ENCODE data around the gene KIF19.

The KIF19 gene

DNA sequence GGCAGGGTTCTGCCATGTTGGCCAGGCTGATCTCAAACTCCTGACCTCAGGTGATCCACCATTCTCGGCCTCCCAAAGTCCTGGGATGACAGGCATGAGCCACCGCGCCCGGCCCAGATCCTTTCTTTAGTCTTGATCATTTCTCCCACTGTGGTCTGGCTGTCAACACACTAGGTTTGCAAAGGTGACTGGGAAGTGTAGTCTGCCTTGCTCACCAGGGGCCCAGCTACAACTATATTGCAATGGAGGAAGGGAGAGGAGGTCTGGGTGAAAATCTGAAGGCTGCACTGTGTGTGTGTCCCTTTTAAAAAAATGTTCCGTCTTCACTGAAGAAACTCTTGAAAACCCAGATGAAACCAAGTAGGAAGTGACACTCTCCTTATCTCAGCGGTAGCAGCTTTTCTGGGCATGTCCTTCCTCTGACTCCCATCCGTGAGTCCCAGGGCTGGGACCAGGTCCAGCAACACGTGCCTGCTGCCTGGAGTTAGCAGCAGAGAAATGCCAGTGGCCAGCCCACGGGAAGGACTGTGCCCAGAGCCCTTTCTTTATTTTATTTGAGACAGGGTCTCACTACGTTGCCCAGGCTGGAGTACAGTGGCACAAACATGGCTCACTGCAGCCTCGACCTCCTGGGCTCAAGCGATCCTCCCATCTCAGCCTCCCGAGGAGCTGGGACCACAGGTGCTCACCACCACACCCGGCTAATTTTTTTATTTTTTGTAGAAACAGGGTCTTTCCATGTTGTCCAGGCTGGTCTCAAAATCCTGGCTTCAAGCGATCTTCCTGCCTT, 17.8 kb upstream of the KIF19 start:
- DNase-seq: no peak

DNA sequence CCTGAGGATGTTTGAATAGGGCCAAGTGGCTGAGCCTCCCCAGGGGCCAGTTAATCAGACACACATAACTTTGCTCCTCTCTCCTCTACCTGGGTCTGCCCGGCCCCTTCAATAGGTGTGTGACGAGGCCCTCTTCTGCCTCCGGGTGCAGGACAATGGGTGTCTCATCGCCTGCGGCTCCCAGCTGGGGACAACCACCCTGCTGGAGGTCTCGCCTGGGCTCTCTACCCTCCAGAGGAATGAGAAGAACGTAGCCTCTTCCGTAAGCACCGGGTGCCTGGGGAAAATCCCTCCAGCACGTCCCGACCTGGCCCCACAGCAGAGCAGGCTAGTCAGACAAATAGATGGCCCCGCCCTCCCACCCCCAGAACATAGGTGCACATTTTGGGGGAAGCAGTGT, 16.1 kb upstream of the KIF19 start:
- DNase-seq: no peak

DNA sequence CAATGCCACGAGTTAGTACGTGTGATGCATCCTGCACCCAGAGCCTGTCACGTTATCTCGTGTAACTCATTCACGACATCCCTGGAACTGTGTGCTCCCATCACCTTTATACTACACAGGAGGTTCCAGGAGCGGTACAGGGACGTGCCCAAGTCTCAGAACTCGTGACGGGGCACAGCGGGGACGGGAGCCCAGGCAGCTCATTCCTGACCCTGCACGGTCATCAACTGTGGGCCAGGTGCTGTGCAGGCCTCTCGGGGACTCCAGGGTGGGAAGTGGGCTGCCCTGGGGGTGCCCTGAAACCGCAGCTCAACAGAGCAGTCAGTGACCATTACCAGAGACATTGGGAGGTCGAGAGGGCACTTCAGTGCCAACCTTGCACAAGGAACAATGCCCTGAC, 11.1 kb upstream of the KIF19 start:
- DNase-seq: no peak

DNA sequence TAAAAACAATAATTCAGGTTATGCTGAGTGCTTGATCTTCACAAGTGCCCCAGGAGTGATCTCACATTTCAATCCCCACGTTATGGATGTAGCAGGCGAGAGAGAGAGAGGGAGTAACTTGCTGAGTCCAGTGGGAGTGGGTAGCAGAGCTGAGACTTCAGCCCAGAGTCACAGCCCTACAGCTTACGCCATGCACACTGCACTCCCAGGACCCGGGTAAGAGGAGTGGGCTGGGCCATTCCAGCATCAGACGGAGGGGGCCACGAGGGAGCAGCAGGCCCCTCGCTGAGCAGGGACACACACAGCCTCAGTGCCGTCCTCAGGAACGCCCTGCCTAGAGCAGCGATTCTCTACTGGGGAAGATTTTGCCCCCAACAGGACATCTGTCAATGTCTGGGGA, 9.8 kb upstream of the KIF19 start:
- no peak for DNase-seq

DNA sequence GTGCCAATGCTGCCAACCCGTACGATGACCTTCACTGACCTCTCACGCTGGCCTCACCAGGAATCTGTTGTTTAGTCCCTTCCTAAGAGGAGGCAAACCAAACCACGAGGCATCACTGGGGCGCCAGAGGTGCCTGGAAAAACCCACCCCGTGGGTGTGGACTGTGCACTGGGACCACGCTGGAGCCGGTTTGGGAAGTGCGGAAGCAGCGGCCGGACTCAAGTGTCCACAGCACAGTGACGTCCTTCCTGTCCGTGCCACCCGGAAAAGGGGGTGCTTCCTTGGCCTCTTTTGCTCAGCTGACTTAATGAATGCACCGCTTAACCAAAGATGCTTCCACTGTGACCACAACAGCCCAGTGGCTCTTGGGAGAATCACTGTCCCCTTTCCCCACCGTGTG, 9.0 kb upstream of the KIF19 start:
- no peak for DNase-seq

DNA sequence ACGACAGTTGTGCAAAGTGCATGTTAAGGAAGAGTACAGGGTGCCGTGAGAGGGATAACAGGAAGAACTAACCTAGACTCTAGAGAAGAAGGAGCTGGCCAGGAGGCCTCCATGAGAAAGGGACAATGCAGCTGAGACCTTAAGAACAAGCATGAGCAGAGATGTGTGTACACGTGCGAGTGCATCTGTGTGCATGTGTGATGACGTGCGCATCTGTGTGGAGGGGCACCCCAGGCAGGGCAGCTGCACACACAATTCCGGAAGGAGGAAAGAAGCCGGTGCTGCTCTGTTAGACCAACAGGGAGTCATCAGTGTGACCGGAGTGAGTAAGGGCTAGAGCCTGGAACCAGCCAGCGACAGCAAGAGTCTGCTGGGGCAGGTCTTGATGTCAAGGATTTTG, 7.6 kb upstream of the KIF19 start:
- DNase-seq: no peak

DNA sequence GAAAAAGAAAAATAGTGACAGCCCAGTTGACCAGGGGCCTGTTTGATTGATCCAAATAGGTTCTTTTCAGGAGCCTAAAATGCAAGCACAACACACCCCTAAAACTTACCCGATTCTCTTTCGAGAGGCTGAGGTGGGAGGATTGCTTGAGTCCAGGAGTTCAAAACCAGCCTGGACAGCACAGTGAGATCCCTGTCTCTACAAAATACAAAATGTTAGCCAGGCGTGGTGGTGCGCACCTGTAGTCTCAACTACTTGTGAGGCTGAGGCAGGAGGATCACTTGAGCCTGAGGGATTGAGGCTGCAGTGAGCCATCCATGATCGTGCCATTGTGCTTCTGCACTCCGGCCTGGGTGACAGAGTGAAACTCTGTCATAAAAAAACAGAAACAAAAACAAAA, 1.5 kb upstream of the KIF19 start:
- DNase-seq: no peak

DNA sequence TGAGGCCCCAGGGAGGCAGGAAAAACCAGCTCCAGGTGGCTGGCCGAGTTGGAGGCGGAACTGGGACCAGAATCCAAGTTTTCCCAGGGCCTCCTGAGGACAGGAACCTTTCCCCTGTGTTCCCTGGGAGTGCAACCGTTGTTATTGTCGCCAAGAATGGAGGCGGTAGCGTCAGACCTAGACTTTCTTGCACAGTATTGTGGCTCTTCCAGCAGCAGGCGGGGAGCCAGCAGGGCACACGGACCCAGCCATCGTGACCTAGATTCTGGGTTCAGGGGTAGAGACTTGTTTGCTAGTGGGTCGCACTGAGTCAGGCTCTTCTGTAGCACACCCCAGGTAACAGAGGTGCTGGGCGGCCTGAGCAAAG, 667 bp upstream of the KIF19 start:
- no peak for DNase-seq

DNA sequence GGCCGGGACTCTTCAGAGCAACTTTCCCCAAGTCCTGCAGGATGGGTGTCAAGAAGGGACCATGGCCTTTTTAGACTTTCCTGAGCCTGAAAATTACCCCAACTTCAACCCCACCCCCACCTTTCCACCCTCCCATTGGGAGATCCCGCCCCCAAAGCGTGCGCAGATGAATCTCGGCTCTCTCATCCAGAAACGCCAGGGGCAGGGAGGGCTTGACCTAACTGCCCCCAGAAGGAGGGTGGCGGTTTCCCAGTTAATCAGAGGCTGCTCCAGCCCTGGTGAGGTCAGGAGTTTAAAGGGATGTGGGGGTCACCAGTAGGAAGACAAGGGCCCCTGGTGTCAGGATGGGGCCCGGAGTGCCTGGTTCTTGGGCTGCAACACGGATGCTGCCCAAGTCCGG, 480 bp downstream of the KIF19 start:
- DNase-seq: no peak

DNA sequence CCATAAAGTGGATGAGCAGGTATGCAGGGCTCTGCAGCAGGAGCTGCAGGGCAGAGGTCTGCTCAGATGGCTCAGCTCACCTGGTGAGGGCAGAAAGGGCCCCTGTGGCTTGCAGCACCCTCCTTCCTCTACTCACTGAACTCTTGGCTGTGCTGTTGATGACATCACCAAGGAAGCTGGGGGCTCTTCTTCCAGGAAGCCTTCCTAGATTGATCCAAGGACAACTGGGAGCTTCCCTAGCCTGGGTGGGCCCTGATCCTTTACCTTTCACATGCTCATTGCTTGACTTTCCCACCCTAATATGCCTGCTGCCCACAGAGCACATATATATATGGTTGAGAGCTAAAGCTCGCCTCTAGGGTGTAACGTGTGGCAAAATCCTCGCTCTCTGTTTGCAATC, 2.5 kb downstream of the KIF19 start:
- DNase-seq: no peak

DNA sequence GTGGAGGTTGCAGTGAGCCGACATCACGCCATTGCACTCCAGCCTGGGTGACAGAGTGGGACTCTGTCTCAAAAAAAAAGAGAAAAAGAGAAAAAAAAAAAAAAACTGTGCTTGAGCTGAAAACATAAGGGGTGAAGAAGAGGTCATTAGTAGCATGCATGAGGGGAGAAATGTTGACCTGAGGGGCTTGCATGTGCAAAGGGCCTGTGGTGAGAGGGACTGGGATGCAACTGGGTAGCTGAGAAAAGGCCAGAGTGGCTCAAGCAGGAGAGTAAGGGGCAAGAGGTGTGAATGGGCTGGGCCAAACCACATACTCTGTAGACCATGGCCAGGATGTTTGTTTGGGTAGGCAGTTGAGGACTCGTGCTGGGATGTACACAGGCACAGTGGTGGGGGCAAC, 3.4 kb downstream of the KIF19 start:
- DNase-seq: no peak

DNA sequence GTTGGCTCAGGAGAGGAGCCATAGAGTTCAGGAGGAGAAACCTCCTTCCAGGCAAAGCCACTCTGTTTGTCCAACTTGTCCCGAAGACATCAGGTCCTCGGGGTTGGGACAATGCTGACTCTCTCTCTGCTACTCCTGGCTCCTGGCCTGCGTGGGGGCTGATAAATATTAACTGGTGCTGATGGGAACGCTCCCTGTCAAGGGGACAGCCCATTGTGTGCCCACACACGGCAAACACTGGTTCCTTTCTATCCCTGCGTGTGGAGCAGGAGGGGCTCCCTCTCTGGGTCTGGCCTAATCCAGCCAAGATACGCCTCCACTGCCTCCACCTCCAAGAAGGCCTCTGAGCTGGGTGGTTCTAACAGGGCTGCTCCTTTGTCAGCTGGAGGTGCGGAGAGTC, 4.4 kb downstream of the KIF19 start:
- DNase-seq: no peak

DNA sequence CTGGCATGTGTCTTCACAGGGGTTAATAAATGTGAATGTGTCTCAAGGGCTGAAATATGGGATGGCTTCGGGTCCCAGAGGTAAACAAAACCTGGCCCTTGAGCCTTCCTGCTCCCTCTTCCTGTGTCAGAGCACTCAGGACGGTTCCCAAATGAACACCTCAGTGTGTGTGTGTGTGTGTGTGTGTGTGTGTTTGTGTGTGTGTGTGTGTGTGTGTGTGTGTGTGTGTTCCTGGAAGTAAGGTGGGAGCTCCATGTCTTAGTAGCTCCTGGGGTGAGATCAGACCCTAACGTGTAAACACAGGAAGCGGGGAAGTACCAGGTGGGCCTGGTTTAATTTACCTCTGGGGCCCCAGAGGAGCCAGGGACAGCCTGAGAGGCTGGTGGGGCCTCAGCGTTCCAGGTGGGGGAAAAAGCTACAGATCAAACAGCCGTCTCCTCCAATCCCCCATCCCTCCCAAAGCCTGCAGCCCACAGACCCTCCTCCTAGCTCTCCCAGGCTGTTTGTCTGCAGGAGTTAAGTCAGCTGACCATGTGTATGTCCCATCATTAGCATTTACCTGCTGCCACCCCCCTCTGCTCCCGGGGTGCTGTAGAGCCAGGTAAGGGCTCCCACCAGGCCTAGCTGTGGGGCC, 6.1 kb downstream of the KIF19 start:
- DNase-seq: no peak

DNA sequence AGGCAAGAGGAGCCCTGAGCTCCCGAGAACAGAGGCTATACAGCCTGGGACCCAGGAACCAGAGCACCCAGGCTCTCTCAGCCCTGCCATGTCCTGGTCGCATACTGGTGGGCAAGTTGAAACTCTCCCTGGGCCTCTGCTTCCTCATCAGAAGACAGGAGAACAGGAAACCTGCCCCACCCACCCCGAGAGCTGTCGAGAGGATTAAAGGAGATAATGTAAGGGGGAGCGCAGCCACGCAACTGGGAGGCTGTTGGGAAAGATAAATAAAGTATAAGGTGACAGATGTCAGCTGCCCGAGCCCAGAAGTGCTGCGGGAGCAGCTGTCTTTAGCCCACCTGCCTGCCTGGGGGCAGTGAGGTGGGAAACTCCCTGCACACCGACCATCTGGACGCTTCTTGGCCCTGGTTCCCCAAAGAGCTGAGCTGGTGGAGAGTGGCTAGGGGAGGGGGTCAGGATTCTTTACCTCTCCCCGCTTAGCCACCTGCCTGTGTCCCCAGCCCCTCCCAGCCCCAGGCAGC, 6.8 kb downstream of the KIF19 start:
- DNase-seq: peak; percentile 81

DNA sequence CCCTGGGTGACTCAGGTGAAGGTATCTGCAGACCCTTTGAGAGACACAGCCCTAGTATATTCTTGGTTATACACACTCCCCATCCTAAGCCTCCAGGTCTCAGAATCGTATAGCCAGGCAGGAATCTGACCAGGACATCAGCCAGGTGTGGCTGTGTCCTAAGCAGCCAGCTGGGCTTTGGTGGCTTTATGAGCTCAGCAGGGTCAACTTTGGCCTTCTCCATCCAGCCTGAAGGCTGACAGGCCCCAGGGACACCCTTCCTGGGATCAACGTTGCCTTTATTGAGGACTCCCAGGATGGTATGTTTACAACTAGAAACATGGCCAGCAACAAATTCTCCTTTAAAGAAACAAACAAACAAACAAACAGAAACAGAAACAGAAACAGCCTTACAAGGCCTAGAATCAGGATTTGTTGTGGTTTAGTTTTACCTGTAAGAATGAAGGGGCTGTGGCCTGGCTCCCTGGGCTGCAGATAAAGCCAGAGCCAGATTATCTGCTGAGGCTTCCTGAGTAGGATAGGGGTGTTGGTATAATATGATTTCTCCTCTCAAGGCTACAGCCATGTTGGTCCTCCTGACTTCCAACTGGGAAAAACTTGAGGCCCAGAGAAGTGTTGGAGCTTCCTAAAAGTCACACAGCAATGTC, 8.5 kb downstream of the KIF19 start:
- DNase-seq: no peak

DNA sequence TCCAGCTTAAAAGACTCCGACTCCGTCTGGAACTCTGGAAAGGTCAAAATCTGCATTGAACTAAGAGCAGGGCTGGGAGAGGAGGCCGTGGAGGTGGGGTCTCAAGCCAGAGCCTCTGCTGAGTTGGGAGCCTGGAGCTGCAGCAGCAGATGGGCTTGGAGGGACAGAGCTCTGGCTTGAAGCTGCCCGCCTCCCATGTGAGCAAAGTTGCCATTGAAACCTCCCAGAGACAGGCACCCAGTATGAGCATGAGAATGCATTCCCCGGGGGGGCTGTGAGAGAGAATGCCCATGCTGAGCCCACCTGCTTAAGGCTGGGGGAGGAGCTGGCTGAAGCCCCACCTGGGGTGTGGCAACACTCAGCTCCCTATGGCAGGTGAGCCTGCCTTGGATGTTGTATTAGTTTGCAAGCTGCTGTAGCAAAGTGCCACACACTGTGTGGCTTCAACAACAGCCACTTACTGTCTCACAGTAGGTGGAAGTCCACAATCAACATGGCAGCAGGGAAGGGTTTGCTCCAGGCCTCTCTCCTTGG, 9.6 kb downstream of the KIF19 start:
- no peak for DNase-seq

DNA sequence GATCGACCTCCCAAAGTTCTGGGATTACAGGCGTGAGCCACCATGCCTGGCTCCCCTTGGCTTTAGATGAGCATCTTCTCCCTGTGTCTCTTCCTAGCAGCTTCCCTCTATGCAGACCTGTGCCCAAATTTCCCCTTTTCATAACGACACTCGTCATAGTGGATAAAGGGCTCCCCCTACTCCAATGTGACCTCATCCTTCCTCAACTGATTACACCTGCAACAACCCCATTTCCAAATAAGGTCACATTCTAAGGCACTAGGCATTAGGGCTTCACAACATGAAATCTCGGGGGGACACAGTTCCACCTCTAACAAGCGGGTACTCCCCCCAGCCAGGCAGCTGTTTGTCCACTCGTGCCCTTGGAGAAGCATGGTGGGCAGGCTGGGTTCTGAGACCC, 10.3 kb downstream of the KIF19 start:
- DNase-seq: no peak

DNA sequence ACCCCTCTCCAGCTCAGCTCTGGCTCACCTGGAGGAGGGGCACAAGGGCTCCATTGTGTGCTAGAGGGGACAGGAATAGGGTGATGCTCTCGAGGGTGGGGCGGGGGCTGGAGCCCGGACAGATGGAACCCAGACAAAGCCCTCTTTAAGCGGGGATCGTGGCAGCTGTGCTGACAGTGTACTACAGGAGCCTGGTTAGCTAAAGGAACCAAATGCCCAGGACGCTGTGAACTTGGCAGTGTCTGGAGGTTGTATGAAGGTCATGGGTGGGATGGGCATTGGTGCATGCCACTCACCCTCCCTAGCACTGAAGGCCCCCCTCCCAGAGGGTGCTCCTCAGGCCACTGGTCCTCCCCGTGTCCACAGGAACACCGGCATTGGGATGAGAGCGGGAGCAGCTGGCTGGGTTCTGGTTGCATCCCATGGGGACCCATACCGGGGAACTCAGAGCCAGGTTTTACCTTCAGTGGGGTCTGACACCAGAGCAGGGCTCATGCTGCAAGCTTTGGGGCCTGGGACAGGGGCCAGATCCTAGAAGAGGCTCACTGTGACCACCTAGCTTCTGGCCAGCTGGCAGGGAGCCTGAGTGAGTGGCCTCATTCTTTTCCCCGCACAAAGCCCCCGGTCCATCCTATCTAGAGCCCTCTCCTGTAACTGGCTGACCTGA, 11.9 kb downstream of the KIF19 start:
- DNase-seq: no peak

DNA sequence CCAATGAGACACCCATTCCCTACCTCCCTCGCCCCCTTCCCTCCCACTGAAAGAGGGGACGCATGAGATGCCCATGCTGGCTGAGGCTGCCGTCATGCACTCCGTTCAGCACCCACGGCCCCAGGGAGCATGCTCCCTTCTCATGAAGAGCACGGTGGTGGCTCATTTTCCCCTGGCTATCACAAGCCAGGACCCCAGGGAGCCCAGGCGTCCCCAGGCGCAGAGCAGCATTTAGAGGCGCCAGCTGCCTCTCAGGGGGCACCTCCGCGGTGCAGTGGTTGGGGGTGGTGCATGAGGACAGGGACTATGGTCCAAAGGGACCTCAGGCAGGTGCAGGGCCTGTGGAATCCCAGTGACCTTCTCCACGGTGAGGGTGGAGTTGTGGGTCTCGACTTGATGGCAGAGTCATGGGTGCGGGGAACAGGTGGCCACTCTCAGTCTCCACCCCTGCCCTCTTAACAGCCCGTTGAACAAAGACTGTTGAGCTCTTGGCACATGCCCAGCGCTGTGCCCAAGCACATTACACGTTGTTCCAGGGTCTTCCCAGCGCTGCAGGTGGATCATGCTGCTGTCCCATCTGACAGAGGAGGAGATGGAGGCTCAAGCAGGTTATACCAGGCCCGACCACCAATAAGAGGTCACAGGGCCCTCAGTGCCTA, 13.6 kb downstream of the KIF19 start:
- no peak for DNase-seq

DNA sequence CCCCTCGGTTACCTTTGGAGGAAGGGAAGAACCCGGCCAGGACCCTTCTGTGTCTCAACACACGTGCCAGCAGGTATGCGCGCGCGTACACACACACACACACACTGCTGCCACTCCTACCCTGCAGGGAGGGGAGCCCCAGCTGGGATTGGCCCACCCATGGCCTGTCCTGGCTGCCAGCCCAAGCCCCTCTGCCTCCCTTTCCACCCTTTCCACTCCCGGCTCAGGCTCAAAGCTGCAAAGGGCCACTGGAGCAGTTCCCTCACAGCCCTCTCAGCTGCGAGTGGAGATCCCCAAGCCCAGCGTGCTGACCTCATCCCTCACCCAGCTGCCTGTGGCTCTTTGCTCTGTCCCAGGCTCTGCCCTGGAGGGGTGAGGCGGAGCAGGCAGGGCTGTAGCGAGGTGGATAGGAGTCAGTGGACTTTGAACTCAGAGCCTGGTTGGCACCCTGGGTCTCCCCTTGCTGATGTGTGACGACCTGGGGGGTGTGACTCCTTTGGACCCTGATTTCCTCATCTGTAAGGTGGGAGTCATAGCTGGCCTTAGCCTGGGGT, 14.5 kb downstream of the KIF19 start:
- no peak for DNase-seq

DNA sequence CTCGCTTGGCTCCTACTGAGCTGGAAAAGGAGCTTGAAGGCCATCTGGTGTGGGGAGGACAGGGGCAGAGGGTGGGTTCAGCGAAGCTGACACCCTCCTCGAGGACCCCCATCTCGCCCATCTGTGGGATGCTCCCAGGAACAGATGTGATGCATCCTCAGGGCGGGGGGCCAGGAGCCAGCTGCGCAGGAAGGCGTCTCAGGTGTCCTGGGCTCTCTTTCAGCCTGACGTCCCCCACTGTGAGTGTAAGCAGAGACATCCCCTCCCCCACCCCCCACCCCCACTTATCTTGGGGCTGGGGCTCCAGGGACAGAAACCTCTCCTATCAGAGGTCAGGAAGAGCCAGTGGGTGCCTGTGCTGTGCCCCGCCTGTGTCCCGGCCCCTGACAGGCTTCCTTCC, 16.2 kb downstream of the KIF19 start:
- no peak for DNase-seq

DNA sequence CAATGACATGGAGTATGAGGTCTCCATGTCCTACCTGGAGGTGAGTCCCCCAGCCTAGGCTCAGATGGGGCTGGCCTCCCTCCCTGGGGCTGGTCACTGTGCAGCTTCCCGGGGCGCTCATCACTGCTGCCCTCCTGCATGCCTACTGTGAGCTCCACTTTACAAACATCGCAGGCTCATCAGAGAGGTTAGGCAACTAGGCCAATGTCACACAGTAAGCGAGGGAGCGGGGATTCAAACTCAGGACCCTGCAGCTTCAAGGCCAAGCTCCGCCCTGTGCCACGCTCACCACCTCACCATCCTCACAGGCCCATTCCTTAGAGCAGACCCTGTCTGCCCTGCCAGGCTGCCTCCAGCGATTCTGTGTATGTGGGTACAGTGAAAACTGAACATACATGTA, 17.1 kb downstream of the KIF19 start:
- no peak for DNase-seq

Measured in NCI-H1105 (cell line).